AG09319 (cell line): ENCODE measurements around the gene FEM1C.

ENCODE experiments used
- DNase-seq: peaks from one replicate; pipeline ENCODE4 v3.0.0-alpha.2; 2010; ENCODE audit warnings: low read depth; ENCODE audit errors: extremely low read depth
- TF ChIP-seq, protein P1 (sequence below): IDR thresholded peaks from 2 replicates; pipeline ENCODE4 v1.5.1; 2011; ENCODE audit warnings: low read depth, mild to moderate bottlenecking, inconsistent platforms, low read length, moderate library complexity

FEM1C gene

DNA sequence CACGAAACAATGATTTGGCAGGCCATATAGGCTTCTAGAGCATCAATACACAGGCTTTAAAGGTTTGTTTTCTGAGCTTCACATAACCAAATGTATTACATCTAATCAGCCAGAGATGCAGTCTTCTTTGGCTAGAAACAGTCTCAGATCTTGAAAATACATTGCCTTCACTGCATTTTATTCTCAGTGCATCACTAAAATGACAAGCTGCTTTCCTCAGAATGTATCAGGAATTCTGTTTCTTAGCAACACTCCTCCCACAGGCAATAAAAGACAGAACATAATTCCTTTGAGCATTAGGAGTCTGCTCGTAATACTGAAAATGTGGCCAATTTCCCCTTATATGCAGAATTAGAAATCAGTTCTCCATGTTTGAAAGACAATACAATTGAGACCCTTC lies 36.9 kb downstream of the FEM1C start:
- TF ChIP-seq, protein P1, sequence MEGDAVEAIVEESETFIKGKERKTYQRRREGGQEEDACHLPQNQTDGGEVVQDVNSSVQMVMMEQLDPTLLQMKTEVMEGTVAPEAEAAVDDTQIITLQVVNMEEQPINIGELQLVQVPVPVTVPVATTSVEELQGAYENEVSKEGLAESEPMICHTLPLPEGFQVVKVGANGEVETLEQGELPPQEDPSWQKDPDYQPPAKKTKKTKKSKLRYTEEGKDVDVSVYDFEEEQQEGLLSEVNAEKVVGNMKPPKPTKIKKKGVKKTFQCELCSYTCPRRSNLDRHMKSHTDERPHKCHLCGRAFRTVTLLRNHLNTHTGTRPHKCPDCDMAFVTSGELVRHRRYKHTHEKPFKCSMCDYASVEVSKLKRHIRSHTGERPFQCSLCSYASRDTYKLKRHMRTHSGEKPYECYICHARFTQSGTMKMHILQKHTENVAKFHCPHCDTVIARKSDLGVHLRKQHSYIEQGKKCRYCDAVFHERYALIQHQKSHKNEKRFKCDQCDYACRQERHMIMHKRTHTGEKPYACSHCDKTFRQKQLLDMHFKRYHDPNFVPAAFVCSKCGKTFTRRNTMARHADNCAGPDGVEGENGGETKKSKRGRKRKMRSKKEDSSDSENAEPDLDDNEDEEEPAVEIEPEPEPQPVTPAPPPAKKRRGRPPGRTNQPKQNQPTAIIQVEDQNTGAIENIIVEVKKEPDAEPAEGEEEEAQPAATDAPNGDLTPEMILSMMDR, result no peak
- DNase-seq, result no peak

DNA sequence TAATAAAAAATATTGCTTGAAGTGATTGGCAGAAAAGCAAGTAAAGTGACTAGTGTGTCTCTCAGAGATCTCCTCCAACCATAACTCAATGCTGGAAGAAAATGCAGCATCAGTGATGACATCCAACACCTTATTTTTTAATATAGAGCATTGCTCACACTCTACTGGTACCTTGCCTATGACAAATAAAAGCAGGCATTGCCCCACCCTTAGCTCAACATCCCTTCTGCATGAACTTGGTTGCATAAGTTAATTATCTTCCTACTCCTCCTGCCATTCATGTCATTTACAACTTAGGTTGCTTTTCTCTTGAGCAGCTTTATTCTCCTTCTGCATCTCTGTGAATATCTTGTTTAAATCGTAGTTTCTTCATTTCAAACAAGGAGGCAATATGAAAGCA lies 41.2 kb downstream of the FEM1C start:
- TF ChIP-seq, protein P1, result no peak
- DNase-seq, result no peak

DNA sequence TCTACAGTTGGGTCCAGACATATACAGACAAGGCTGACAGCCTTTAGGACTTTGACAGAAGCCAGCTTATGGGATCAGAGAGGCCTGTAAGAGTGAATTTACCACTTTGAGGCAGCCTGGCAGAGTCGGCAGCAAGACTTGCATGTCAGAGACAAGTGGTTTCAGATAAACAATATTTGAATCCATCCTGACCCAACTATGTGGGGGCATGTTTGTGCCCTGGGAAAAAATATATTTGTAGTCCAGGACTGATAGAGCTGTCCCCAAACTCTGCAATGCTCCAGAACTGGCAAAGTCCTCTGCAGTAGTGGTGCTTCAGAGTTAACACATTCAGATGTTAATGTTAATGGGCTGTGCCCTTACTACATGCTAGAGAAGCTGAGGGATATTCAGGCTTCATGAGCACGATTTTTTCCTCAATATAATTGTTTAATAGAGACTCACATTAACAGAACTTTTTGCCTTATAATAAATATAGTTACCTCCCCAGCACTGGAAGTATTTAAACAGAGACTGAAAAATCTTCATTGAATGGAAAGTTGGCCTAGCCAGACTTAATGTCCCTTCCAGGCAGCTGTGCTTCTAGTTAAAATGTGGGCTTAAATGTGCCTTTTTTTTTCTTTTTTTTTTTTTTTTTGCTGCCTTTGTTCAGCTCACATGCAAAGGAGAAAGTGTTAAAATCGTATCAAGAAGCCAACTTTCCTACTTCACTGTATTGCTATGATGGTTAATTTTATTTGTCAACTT lies 42.9 kb downstream of the FEM1C start:
- DNase-seq, result no peak
- TF ChIP-seq, protein P1, result no peak

DNA sequence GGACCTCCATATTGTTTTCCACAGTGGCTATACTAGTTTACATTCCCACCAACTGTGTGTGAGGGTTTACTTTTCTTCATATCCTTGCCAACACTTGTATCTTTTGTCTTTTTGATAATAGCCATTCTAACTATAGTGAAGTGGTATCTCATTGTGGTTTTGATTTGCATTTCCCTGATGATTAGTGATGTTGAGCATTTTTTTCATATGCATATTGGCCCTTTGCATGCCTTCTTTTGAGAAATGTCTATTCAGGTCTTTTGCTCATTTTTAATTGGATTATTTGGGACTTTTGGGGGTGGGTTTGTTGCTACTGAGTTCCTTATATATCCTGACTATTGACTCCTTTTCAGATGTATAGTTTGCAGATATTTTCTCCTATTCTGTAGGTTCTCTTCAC lies 44.4 kb downstream of the FEM1C start:
- TF ChIP-seq, protein P1, result no peak
- DNase-seq, result no peak

DNA sequence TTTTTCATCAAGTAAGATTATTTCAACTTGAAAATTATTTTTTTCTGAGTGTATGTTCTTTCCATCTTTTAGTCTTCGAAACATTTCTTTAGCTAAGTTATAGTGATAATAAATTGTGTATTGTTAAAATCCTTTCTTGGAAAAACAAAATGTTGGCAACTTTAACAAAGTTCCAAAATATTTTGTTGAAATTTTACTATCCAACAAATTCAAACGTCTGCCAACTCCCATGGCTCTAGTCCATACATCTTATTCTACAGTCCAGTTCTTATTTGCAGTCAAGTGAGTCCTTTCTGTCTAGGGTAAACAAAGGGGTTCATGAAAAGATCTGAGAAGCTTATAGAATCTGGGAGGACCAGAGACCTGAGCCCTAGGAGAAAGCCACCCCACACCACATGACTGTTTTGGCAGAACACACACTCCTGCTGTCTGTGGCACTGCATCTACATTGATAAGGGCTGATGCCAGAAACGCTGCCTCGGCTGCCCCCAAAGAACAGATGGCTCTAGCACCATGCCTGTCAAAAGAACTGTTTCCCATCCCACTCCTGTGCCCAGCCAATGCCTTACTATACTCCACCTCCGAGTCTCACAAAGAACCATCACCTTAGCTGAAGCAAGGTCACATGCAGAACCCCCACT lies 47.5 kb downstream of the FEM1C start:
- TF ChIP-seq, protein P1, result no peak
- DNase-seq, result no peak

DNA sequence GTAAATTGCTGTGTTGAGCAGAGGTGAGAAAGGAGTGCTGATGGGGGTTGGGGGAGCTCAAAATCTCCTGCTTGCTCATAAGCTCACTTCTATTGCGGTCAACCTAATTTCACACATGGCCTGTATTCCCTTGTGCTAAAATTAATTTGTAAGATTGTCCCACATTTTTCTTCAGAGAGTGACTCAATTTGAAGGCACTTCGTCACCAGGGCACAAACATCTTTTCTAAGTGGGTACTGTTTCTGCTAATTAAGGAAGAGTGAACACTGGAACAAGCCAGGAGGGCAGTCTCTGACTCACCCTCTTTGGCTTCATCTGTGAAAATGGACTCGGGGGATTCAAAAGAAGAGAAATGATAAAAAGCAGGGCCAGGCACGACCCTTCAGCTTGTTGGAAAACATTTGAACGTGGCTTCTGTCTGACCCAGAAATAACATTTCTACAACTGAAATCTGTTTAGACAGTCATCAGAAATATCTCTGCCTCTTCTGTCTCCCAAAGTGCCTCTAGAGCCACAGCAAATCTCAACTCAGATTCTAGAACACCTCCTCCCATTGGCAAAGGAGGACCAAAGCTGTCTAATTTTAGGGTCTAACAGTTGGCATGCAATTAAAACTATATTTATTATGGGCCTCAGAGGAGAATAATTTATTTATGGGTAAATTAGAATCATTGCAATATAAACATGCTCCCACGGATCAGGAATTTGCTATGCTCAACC lies 49.8 kb downstream of the FEM1C start:
- TF ChIP-seq, protein P1, result no peak
- no peak for DNase-seq

DNA sequence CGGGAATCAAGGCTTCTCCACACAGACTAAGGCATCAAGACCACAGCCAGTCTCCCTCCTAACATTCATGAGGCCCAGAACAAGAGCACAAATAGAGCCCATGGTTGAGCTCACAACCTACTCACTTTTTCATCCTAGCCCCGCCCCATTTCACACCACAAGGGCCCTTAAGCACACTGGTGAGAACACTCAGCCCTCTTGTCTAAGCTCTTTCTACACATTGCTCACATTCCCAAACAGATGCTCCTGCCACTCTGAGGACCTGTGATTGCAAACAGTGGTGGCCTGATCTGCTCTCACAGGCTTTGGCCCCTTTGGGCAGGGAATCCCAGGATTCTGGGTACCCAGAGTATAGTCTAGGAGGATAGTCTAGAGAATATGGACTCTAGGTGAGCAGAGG lies 54.0 kb downstream of the FEM1C start:
- TF ChIP-seq, protein P1, result no peak

More for the DNA sequence above, 54.0 kb downstream of the FEM1C start:
- DNase-seq, result no peak
